ENCODE measurements around the gene GLS2.

DNA sequence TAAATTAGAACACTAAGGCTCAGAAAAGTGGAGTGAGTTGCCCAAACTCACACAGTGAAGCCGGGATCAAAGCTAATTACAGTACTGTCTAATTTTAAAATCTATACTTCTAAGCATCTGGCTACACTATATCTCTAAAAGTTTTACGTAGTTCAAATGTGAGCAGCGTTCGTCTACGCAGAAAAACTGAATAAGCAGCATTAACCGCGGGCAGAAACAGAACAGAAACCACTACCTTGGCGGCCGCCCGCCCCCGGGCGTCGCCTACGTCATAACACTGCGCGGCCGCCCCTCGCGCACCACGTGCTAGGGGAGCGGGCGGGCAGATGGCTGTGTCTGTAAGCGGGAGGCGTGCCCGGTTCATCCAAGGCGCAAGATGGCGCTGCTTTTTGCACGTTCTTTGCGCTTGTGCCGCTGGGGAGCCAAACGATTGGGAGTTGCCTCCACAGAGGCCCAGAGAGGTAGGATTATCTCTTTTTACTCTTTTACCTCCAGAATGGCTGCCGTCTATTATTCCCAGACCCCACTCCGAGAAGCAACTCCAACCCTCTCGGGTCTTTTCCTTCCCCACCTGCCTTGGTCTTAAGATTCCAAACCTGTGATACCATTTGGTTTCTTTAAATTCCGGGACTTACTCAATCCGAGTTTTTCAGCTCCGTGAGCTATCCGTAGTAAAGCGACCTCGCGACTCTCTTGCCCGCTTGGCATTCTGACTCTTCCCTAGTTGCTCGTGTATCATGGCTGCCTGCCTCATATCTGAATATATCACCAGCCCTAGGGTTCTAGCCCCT is 19.6 kb downstream of the GLS2 start, which contains the start of gene SPRYD4:
- TF ChIP-seq, protein P1, sequence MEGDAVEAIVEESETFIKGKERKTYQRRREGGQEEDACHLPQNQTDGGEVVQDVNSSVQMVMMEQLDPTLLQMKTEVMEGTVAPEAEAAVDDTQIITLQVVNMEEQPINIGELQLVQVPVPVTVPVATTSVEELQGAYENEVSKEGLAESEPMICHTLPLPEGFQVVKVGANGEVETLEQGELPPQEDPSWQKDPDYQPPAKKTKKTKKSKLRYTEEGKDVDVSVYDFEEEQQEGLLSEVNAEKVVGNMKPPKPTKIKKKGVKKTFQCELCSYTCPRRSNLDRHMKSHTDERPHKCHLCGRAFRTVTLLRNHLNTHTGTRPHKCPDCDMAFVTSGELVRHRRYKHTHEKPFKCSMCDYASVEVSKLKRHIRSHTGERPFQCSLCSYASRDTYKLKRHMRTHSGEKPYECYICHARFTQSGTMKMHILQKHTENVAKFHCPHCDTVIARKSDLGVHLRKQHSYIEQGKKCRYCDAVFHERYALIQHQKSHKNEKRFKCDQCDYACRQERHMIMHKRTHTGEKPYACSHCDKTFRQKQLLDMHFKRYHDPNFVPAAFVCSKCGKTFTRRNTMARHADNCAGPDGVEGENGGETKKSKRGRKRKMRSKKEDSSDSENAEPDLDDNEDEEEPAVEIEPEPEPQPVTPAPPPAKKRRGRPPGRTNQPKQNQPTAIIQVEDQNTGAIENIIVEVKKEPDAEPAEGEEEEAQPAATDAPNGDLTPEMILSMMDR (IDR thresholded peaks at IDR 0.05): peak; percentile 8 to 51 (median 30)
- peak; percentile 91 for TF ChIP-seq POLR2A (IDR thresholded peaks at IDR 0.05)

Measured in ovary (tissue), 3 donors.